Measurements from ENCODE around the gene TUBA4B.

DNA sequence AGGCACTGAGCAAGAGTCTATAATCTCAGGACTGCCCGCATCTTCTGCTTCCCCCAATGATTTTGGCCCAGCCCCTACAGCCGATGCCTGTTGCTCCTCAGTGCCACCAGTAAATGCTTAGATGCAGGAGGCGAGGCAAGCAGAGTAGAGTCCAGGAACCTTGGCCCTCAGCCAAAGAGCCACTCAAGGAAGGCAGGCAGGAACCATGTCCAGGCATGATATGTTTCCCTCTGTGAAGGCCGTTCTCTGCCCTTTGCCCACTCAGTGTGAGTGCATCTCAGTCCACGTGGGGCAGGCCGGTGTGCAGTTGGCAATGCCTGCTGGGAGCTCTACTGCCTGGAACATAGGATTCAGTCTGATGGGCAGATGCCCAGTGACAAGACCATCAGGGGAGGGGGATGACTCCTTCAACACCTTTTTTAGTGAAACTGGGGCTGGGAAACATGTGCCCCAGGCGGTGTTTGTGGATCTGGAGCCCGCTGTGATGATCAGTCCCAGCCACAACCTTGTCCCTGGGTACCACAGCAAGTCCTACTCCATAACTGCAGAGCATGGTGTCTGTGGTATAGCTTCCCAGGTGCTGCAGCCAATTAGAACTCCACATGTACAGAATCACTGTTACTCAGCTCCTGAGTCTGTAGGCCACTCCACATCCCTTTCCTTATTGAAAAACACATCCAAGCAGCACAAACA is 16.5 kb downstream of the TUBA4B start:
- TF ChIP-seq SNAI2 (CRISPR knock-in tag; IDR thresholded peaks at IDR 0.05) (no peak), ZFP3 (CRISPR knock-in tag; IDR thresholded peaks at IDR 0.05) (no peak), RARB (CRISPR knock-in tag; IDR thresholded peaks at IDR 0.05) (no peak), TCF4 (CRISPR knock-in tag; IDR thresholded peaks at IDR 0.05; ENCODE audit: borderline replicate concordance) (no peak)
- TF ChIP-seq, protein P1, sequence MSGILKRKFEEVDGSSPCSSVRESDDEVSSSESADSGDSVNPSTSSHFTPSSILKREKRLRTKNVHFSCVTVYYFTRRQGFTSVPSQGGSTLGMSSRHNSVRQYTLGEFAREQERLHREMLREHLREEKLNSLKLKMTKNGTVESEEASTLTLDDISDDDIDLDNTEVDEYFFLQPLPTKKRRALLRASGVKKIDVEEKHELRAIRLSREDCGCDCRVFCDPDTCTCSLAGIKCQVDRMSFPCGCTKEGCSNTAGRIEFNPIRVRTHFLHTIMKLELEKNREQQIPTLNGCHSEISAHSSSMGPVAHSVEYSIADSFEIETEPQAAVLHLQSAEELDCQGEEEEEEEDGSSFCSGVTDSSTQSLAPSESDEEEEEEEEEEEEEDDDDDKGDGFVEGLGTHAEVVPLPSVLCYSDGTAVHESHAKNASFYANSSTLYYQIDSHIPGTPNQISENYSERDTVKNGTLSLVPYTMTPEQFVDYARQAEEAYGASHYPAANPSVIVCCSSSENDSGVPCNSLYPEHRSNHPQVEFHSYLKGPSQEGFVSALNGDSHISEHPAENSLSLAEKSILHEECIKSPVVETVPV (CRISPR knock-in tag; IDR thresholded peaks at IDR 0.05) = no peak
- TF ChIP-seq, protein P2, sequence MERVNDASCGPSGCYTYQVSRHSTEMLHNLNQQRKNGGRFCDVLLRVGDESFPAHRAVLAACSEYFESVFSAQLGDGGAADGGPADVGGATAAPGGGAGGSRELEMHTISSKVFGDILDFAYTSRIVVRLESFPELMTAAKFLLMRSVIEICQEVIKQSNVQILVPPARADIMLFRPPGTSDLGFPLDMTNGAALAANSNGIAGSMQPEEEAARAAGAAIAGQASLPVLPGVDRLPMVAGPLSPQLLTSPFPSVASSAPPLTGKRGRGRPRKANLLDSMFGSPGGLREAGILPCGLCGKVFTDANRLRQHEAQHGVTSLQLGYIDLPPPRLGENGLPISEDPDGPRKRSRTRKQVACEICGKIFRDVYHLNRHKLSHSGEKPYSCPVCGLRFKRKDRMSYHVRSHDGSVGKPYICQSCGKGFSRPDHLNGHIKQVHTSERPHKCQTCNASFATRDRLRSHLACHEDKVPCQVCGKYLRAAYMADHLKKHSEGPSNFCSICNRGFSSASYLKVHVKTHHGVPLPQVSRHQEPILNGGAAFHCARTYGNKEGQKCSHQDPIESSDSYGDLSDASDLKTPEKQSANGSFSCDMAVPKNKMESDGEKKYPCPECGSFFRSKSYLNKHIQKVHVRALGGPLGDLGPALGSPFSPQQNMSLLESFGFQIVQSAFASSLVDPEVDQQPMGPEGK (CRISPR knock-in tag; IDR thresholded peaks at IDR 0.05; ENCODE audit: borderline replicate concordance) = no peak
